Measurements from ENCODE around the gene USP11. TPM values are rescaled to one million over a fixed set of nuclear protein-coding genes. Genes with fewer than 3 reads are reported as not detected.

The USP11 gene
- total RNA-seq, 6 donors from 2014 or later = 42.9 to 103 (median 60.0) TPM

GRCh38 chrX:47198026-47198686 lies 34.7 kb upstream of the USP11 start:
- no peak overlapping the region for H3K27ac ChIP-seq
- WGBS, 2 donors = 83 to 95% methylated on average over 4 to 10 of the region's 10 CpGs
- TF ChIP-seq CTCF (IDR thresholded peaks at IDR 0.05) (no peak), POLR2A (IDR thresholded peaks at IDR 0.05) (no peak), POLR2AphosphoS5 (IDR thresholded peaks at IDR 0.05) (no peak), EP300 (IDR thresholded peaks at IDR 0.05) (no peak)
- H3K9me3 ChIP-seq = no peaks in the 10 kb centered on the region
- peaks cover 26 to 46% (median 28%) of the 10 kb centered on the region in 4 donors for H3K4me1 ChIP-seq
- no peaks in the 10 kb centered on the region for H3K27me3 ChIP-seq
- H3K36me3 ChIP-seq = peaks cover 6 to 58% (median 41%) of the 10 kb centered on the region in 4 donors
- ATAC-seq (ENCODE audit: low FRiP score in 2 of 2) = no peak
- DNase-seq = no peak
- H3K4me3 ChIP-seq = no peak overlapping the region

GRCh38 chrX:47198687-47199080 lies 34.1 kb upstream of the USP11 start:
- Histone ChIP-seq H3K4me3 (no peak overlapping the region), H3K36me3 (peaks cover 8 to 63% (median 45%) of the 10 kb centered on the region in 4 donors), H3K4me1 (peaks cover 24 to 43% (median 27%) of the 10 kb centered on the region in 4 donors), H3K27ac (peak overlapping the region in 1 of 4 donors; percentile 26), H3K27me3 (no peaks in the 10 kb centered on the region), H3K9me3 (no peaks in the 10 kb centered on the region)
- DNase-seq (no peak), ATAC-seq (ENCODE audit: low FRiP score in 2 of 2) (no peak)
- 80 to 92% methylated on average over 15 of the region's 15 CpGs for WGBS, 2 donors
- TF ChIP-seq POLR2AphosphoS5 (IDR thresholded peaks at IDR 0.05) (no peak), EP300 (IDR thresholded peaks at IDR 0.05) (no peak), POLR2A (IDR thresholded peaks at IDR 0.05) (no peak), CTCF (IDR thresholded peaks at IDR 0.05) (no peak)

GRCh38 chrX:47199286-47199685 lies 33.5 kb upstream of the USP11 start:
- ATAC-seq (ENCODE audit: low FRiP score in 2 of 2) = no peak

GRCh38 chrX:47200385-47201150 lies 32.2 kb upstream of the USP11 start:
- WGBS, 2 donors = 80 to 88% methylated on average over 1 to 9 of the region's 9 CpGs
- Histone ChIP-seq H3K9me3 (no peaks in the 10 kb centered on the region), H3K4me3 (no peak overlapping the region), H3K27ac (no peak overlapping the region), H3K27me3 (no peaks in the 10 kb centered on the region), H3K36me3 (peaks cover 8 to 82% (median 56%) of the 10 kb centered on the region in 4 donors), H3K4me1 (peaks cover 12 to 28% (median 17%) of the 10 kb centered on the region in 4 donors)
- ATAC-seq (ENCODE audit: low FRiP score in 2 of 2) (peak in 1 of 2 donors; percentile 91), DNase-seq (no peak)
- TF ChIP-seq CTCF (IDR thresholded peaks at IDR 0.05) (no peak), POLR2A (IDR thresholded peaks at IDR 0.05) (no peak), POLR2AphosphoS5 (IDR thresholded peaks at IDR 0.05) (no peak), EP300 (IDR thresholded peaks at IDR 0.05) (no peak)

More at GRCh38 chrX:47199286-47199685, 33.5 kb upstream of the USP11 start:
- no peaks in the 10 kb centered on the region for H3K9me3 ChIP-seq
- H3K36me3 ChIP-seq = peaks cover 8 to 69% (median 47%) of the 10 kb centered on the region in 4 donors
- H3K4me3 ChIP-seq = no peak overlapping the region
- peaks cover 24 to 40% (median 27%) of the 10 kb centered on the region in 4 donors for H3K4me1 ChIP-seq
- WGBS, 2 donors = 90 to 98% methylated on average over 8 to 10 of the region's 10 CpGs
- no peak for TF ChIP-seq POLR2A (IDR thresholded peaks at IDR 0.05)
- no peak for TF ChIP-seq CTCF (IDR thresholded peaks at IDR 0.05)
- no peak for TF ChIP-seq EP300 (IDR thresholded peaks at IDR 0.05)
- no peak for TF ChIP-seq POLR2AphosphoS5 (IDR thresholded peaks at IDR 0.05)
- peak overlapping the region in 1 of 4 donors; percentile 26 for H3K27ac ChIP-seq
- H3K27me3 ChIP-seq = no peaks in the 10 kb centered on the region
- no peak for DNase-seq

All from upper lobe of left lung (tissue), 6 donors.